AG08395 (cell line): ENCODE data around the gene MROH2A.

Experiments
- DNase-seq: peaks from one replicate; pipeline ENCODE4 v3.0.0; 2012; ENCODE audit warnings: mixed read lengths, low spot score

The MROH2A gene

GRCh38 chr2:233818639-233819621 lies 40.8 kb downstream of the MROH2A start:
- no peak for DNase-seq

GRCh38 chr2:233819884-233820773 lies 42.0 kb downstream of the MROH2A start:
- peak; percentile 27 for DNase-seq

GRCh38 chr2:233820774-233821105 lies 42.6 kb downstream of the MROH2A start:
- no peak for DNase-seq

GRCh38 chr2:233821196-233821595 lies 43.1 kb downstream of the MROH2A start:
- no peak for DNase-seq

- DNase-seq = no peak
Measured at GRCh38 chr2:233821709-233822100, 43.6 kb downstream of the MROH2A start.

GRCh38 chr2:233822101-233822771 lies 44.1 kb downstream of the MROH2A start:
- DNase-seq = no peak

DNA sequence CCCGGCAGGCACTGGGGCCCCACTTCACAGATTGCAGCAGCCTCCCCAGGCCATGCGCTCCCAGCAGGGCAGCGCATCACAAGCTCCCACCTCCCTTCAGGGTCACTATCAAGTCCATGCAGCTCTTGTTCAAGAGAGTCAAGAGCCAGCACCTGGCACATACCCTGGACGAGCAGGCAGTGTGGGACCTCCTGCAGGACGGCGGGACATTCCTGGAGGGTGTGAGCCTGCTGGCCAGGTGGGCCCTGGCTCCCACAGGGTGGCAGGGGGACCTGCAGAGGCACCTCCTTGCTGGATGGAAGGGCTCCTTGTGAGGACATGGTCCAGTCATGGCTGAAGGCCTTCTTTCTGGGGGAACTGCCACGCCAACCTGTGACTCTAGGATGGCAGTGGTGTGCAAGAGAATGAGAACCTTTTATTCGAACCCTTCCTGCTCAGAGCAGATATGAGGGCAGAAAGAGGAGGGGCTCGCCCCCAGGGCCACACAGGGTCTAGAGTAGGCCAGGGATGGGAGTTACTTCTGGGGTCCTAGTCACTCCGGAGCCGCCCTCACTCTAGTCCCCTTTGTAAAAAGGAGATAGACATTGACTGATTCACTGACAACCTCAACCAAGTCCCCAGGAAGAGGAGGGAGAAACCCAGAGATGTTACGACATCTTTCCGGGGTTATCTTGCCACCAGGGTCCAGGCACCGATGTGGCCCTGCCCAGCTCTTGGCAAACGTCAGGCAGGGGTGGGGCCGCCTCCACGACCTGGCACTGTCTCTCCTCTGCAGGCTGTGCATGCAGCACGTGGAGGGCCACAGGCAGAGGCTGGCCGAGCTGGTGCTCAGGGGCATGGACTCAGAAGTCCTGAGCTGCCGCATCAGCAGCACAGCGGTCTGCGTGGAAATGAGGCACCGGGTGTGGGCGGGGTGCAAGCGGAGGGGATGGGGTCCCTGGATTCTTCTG lies 44.9 kb downstream of the MROH2A start:
- no peak for DNase-seq

DNA sequence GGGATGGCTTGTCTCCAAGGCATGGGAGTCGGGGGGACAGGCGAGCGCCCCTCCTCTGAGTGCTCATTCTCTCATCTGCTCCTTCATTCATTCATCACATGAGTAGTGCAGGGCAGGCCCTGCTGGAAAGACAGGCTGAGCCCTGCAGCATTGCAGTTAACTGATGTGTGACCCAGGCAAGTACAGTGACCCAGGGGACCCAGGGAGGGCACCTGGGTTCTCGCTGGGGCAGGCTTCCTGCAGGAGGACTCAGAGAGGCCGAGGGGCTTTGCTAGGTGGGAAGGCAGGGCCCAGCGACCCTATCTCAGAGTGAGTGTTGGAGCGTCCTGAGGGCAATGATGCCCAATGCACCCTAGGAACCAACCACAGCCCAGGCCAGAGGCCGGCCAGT lies 45.6 kb downstream of the MROH2A start:
- DNase-seq = no peak

- DNase-seq = no peak
Measured at GRCh38 chr2:233824373-233824772, 46.2 kb downstream of the MROH2A start.

GRCh38 chr2:233828546-233829192 lies 50.5 kb downstream of the MROH2A start:
- DNase-seq = no peak

- no peak for DNase-seq
Measured at GRCh38 chr2:233829193-233830110, 51.3 kb downstream of the MROH2A start.

GRCh38 chr2:233830111-233830802 lies 52.1 kb downstream of the MROH2A start:
- no peak for DNase-seq

DNA sequence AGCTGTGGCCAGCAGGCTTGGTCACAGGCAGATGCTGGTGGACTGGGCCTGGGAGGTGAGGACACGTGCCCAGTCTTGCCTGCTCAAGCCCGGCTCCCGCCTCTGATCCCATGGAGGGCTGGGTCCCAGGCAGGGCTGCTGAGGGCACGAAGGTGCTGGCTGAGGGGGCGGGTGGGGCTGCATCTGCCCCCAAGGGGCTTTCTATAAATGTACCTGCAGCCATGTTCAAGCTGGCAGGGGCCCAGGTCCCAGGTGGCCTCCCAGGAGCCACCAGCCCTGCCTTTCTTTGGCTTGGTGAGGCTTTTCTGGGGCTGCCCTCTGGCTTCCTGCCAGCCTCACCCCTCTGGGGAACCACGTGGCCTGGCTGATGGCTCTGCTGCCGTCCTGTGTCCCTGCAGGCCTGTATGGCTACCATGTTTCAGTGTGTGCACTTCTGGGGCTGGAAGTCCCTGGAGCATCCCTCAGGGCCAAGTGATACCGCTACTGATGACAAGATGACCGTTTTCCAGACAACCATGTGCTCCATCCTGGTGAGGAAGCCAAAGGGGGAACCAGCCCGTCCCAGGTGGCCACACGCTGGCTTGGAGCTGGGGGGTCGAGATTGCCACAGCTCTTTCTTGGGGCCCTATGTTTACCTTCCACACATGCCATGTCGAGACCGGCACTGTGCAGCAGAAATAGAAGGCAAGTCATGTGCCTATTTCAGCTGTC lies 53.0 kb downstream of the MROH2A start:
- DNase-seq = no peak

DNA sequence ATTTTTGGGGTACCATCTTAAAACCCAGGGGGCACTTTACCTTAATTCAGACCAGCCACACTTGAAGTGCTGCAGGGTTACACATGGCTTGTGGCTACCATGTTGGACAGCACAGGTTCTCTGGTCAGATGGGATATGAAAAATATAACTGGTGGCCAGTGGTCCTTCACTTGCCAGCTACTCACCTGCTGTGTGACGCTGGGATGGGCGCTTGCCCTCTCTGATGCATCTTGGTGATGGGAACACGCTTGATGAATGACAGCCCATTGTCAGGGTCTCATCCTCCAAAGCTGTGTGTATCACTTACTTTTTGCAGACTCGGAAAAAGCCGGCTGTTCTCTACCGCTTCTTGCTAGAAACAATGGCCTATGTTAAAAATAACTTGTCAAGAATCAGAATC lies 53.7 kb downstream of the MROH2A start:
- no peak for DNase-seq

DNA sequence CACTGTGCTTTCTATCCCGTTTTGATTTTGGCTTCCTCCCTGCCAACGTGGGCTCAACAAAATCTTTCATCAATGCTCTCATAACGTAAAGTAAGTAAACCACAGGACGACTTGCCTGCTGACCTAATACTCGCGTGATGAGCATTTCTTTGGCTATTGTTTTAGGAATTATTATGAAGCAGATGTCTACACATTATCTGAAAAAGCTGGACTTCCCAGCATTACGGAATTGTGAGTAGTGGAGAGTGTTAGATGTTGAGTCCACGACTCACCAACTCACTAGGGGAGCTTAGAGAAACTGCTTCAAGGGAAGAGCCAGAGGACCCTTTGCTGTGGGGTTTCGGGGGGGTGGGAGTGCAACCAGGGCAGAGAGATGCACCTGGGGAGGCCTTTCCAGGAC lies 54.3 kb downstream of the MROH2A start:
- no peak for DNase-seq

DNA sequence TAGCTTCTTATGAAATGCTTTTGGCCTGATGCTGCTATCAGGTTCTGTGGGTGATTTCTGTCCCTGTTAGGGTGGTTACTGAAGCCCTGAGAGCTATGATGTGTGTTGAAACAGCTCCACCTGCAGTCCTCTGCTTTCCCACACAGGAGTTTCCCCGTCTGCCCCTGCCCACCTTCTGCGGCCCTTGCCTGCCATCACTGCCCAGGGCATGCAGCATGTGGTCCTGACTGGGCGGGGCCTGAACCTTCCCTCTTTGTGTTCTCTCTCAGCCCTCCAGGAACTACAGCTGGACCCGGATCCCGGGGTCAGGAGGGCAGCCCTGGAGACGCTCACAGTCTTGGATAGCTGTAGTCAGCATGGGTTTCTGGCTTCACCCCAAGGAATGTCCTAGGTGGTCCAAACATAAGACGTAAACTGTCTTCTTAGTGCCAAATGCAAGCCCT lies 54.8 kb downstream of the MROH2A start:
- DNase-seq = peak; percentile 12

DNA sequence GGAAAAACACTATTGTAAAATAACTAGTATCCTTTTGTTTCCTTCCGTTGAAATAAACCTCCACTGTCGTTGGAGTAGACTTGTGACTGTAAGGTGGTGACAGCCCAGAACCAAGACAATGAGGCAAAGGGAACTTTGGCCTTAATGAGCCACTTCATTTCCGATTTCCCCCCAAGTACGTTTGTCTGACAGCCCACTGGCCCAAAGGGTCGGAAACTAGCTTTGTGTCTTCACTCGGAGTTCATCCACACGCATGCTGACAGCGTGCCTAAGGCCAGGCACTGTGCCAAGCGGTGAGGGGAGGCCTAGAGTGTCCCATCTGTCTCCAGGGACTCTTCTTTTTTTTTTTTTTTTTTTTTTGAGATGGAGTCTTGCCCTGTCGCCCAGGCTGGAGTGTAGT lies 55.2 kb downstream of the MROH2A start:
- DNase-seq = no peak
